HEK293T (cell line): Measurements from ENCODE around the gene EFCAB6.

Experiments
- CTCF ChIA-PET: fragments of 350-600 bp; formaldehyde crosslinking; extraction: SDS; loops from one replicate; lab custom pipeline; 2021; ENCODE audit warnings: antibody characterized with exemption, inconsistent platforms; lab: Yijun Ruan, JAX
- POLR2A ChIA-PET: fragments of 350-600 bp; formaldehyde crosslinking; extraction: SDS; loops from one replicate; lab custom pipeline; 2020; ENCODE audit warnings: antibody characterized with exemption, inconsistent platforms; lab: Yijun Ruan, JAX
- DNase-seq: peaks from one replicate; pipeline ENCODE4 v3.0.0; 2012; ENCODE audit warnings: mixed read lengths; ENCODE audit errors: extremely low spot score
- ARNT ChIP-seq: fragments of 450-650 bp; IDR thresholded peaks from 2 replicates; pipeline ENCODE4 v1.6.1; 2017; ENCODE audit warnings: mild to moderate bottlenecking
- BHLHE40 ChIP-seq: fragments of 450-650 bp; IDR thresholded peaks from 2 replicates; pipeline ENCODE4 v1.6.1; 2016; ENCODE audit warnings: mild to moderate bottlenecking, moderate library complexity, borderline replicate concordance
- CTBP1 ChIP-seq: fragments of 450-650 bp; IDR thresholded peaks from 2 replicates; pipeline ENCODE4 v1.6.1; 2016; ENCODE audit warnings: borderline replicate concordance
- ELF4 ChIP-seq: fragments of 450-650 bp; IDR thresholded peaks from 2 replicates; pipeline ENCODE4 v1.6.1; 2017; ENCODE audit warnings: antibody characterized with exemption
- FOXA1 ChIP-seq: fragments of 450-650 bp; IDR thresholded peaks from 2 replicates; pipeline ENCODE4 v1.6.1; 2016; ENCODE audit warnings: mild to moderate bottlenecking
- FOXK2 ChIP-seq: fragments of 450-650 bp; IDR thresholded peaks from 2 replicates; pipeline ENCODE4 v1.6.1; 2016; ENCODE audit warnings: mild to moderate bottlenecking
- FOXM1 ChIP-seq: fragments of 450-650 bp; IDR thresholded peaks from 2 replicates; pipeline ENCODE4 v1.6.1; 2017; ENCODE audit warnings: mild to moderate bottlenecking, borderline replicate concordance
- HDGF ChIP-seq: fragments of 450-650 bp; IDR thresholded peaks from 2 replicates; pipeline ENCODE4 v1.6.1; 2017; ENCODE audit warnings: antibody characterized with exemption, borderline replicate concordance
- L3MBTL2 ChIP-seq: fragments of 450-650 bp; conservative IDR thresholded peaks from 2 replicates; pipeline ENCODE4 v1.6.1; 2016; ENCODE audit warnings: mild to moderate bottlenecking
- LEF1 ChIP-seq: fragments of 450-650 bp; IDR thresholded peaks from 2 replicates; pipeline ENCODE4 v1.6.1; 2017; ENCODE audit warnings: mild to moderate bottlenecking, borderline replicate concordance
- NFRKB ChIP-seq: fragments of 450-650 bp; IDR thresholded peaks from 2 replicates; pipeline ENCODE4 v1.6.1; 2016; ENCODE audit warnings: mild to moderate bottlenecking, moderate library complexity
- SP1 ChIP-seq: fragments of 450-650 bp; IDR thresholded peaks from 2 replicates; pipeline ENCODE4 v1.6.1; 2017
- SUZ12 ChIP-seq: fragments of 450-650 bp; IDR thresholded peaks from 2 replicates; pipeline ENCODE4 v1.6.1; 2016; ENCODE audit warnings: mild to moderate bottlenecking
- TARDBP ChIP-seq: fragments of 450-650 bp; IDR thresholded peaks from 2 replicates; pipeline ENCODE4 v1.6.1; 2016
- ZNF384 ChIP-seq: fragments of 450-650 bp; IDR thresholded peaks from 2 replicates; pipeline ENCODE4 v1.6.1; 2016
- TF ChIP-seq, protein P1 (sequence below): fragments of 450-650 bp; IDR thresholded peaks from 2 replicates; pipeline ENCODE4 v1.6.1; 2016

EFCAB6 gene

DNA sequence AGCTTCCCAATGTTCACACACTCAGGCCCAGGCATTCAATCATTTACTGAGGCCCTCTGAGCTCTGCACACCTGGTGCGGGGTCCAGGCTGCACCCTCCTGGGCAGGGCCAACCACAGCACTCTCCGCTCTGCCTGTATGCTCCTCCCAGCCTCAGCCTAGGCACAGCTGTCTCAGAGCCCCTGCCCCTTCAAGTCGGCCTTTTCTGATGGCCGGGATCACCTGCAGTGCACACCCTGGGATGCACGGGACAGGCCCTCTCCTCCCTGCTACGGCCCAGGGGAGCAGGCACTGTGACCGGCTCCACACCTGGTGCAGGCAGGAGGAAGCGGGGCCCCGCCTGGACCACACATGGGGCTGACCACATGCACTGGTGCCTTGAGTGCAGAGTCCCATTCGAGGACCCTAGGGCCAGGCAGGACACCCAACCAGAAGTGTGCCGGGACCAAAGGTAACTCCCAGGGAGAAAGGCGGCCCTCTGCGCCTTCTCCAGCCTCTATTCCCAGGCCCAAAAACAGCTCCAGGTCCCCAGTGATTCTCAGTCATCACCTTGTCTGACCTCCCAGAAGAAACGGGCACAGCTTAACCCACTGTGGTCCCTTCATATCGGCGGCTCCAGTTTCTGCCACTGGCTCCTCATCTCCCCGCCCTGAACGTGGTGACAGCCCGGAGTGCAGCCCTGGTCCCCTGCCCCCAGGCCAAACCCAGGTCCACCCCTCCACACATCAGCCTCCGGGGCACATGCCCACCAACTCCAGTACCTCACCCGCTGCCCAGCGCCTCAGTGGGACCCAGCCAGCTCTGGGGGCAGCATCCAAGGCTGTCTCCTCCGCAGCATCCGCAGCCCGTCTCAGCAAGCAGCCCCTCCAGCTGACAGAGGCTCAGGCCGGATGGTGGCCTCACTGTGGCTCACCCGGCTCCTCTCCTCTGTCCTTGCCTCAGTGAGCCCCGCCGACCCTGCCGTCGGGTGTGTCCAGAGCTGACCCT is 32.7 kb upstream of the EFCAB6 start:
- TF ChIP-seq TARDBP = no peak
- TF ChIP-seq FOXK2 = no peak
- no peak for TF ChIP-seq FOXA1
- TF ChIP-seq ARNT = no peak
- TF ChIP-seq CTBP1 = no peak
- no peak for DNase-seq
- CTCF ChIA-PET = no interaction called here
- POLR2A ChIA-PET = interaction anchor here (1.0 kb wide), 1 partner anchor 7 kb away, joined by 3 read pairs; no protein-coding TSS in a partner anchor

DNA sequence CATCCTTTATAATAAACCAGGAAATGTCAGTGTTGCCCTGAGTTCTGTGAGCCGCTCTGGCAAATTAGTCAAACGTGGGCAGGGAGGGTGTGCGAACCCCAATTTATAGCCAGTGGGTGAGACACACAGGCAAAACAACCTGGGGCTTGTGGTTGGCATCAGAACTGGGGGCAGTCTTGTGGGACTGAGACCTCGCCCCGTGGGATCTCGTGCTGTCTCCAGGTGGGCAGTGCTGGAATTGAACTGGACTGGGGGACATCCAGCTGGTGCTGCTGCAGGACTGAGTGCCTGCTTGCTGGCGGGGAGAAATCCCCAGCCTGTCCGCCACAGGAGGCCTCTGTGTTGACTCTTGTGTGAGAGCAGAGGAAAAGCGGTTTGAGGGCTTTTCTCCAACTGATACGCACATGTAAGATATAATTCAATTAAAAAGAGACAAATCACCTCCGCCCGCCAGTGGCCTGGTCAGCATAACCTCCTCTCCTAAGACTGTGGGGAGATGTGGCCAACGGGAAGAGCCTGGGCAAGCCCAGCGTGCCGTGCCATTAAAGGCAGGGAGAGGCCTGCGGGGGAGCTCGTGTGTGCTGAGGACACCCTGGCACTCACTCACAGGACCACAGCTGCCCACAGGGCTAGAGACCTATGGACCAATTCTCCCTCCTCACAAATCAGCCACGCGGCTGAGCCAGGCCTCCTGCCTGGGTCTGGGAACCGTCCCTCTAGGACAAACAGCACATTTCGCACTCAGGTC is 31.9 kb upstream of the EFCAB6 start:
- CTCF ChIA-PET = no interaction called here
- TF ChIP-seq FOXM1 (no peak), LEF1 (no peak), BHLHE40 (no peak), SP1 (no peak), ARNT (no peak), CTBP1 (no peak), ELF4 (no peak), TARDBP (no peak), ZNF384 (no peak), HDGF (no peak), NFRKB (no peak), FOXA1 (no peak), FOXK2 (no peak), L3MBTL2 (no peak)
- no peak for DNase-seq
- POLR2A ChIA-PET = interaction anchor here (1.0 kb wide), 2 partner anchors 8 to 19 kb away, joined by 3 read pairs; partner anchors contain the start of gene SULT4A1

DNA sequence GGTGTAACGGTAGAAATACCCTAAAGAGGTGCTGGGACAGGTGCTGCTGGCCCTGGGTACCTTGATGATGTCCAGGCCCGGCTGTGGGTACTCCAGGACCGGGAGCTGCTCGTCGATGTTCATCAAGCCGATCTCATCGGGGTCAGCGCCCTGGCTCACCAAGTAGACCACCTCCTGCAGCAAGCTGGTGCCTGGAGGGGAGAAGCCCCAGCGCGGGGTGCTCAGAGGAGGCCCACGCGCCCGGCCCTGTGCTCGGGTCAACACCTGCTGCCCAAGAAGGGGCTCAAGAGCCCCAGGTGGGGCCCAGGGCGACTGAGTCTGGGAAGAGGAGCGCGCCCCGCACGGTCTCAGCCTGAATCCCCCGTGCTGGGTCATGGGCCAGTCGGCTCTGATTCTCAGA is 29.6 kb upstream of the EFCAB6 start:
- CTCF ChIA-PET = no interaction called here
- no peak for DNase-seq
- POLR2A ChIA-PET = no interaction called here
- TF ChIP-seq FOXA1 (no peak), BHLHE40 (no peak), NFRKB (no peak), SP1 (no peak)

DNA sequence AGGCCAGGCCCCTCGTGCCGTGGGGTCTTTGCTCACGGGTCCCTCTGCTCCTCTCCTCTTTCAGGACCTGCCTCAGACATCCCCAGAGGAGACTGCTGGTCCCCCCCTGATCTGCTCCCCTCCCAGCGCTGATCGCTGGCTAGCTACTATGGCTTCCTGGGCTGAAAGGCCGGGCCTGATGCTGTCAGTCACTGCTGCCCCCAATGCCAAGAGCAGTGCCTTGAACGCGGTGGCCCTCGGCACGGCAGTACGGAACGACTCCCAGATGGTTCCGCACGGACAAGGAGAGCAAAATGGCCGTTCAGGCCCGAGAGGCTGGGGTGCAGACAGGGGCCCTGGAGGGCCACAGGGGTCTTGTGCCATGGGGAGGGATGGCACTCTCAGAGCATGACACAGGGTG is 28.7 kb upstream of the EFCAB6 start:
- TF ChIP-seq, protein P1, sequence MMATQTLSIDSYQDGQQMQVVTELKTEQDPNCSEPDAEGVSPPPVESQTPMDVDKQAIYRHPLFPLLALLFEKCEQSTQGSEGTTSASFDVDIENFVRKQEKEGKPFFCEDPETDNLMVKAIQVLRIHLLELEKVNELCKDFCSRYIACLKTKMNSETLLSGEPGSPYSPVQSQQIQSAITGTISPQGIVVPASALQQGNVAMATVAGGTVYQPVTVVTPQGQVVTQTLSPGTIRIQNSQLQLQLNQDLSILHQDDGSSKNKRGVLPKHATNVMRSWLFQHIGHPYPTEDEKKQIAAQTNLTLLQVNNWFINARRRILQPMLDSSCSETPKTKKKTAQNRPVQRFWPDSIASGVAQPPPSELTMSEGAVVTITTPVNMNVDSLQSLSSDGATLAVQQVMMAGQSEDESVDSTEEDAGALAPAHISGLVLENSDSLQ = no peak
- no peak for TF ChIP-seq FOXK2
- TF ChIP-seq SUZ12 = no peak
- TF ChIP-seq NFRKB = no peak
- no peak for TF ChIP-seq LEF1
- no peak for TF ChIP-seq CTBP1
- TF ChIP-seq SP1 = no peak
- no peak for TF ChIP-seq TARDBP
- TF ChIP-seq FOXM1 = no peak
- no peak for TF ChIP-seq FOXA1
- no peak for TF ChIP-seq ZNF384
- TF ChIP-seq L3MBTL2 = no peak
- TF ChIP-seq ELF4 = no peak
- TF ChIP-seq BHLHE40 = no peak
- no peak for TF ChIP-seq HDGF
- TF ChIP-seq ARNT = no peak
- ChIA-PET CTCF (no interaction called here), POLR2A (no interaction called here)
- no peak for DNase-seq

DNA sequence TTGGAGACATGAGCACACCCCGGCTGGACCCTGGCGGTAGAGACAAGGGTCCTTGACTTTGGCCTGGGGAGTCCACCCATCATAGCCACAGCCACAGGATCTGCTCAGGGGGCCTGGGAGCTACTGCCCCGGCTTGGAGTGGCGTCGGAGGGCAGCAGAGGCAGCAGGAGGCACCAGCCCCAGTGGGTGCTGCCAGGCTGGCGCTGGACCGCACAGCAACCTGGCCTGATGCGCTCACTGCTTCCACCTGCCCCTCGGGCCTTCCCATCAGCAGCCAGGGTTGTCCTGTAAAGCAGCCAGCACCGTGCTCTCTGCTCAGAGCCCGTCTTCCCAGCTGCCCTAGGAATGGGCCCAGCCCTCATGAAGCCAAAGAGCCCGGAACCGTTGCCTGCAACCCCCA is 28.3 kb upstream of the EFCAB6 start:
- CTCF ChIA-PET = no interaction called here
- no peak for TF ChIP-seq FOXM1
- no peak for TF ChIP-seq LEF1
- no peak for TF ChIP-seq ARNT
- TF ChIP-seq ZNF384 = no peak
- TF ChIP-seq FOXK2 = no peak
- TF ChIP-seq SUZ12 = no peak
- TF ChIP-seq, protein P1 = no peak
- TF ChIP-seq CTBP1 = no peak
- TF ChIP-seq TARDBP = no peak
- no peak for TF ChIP-seq ELF4
- no peak for TF ChIP-seq HDGF
- no peak for TF ChIP-seq NFRKB
- no peak for TF ChIP-seq FOXA1
- TF ChIP-seq SP1 = no peak
- no peak for TF ChIP-seq L3MBTL2
- no peak for TF ChIP-seq BHLHE40

DNA sequence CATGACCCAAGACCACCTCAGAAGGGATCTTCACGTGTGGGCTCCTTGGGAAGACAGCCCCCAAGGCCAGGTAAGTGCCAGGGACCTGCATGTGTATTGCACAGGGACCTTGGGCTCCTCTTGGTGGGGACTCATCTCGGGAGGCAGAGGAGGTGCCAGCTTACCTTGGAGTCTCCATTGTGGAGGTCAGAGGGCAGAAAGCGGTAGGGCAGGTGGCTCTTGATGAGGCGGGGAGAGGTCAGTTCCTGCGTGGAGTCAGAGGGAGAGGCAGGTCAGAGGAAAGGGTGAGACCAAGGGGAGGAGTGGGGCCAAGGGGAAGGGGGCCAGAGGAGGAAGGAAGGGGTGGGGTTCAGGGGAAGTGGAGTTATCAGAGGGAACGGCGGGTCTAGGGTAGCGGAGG is 27.7 kb upstream of the EFCAB6 start:
- ChIA-PET CTCF (no interaction called here), POLR2A (no interaction called here)
- no peak for TF ChIP-seq SUZ12
- TF ChIP-seq ZNF384 = no peak
- no peak for TF ChIP-seq FOXK2
- TF ChIP-seq NFRKB = no peak
- TF ChIP-seq SP1 = no peak
- TF ChIP-seq ARNT = no peak
- no peak for TF ChIP-seq L3MBTL2
- TF ChIP-seq ELF4 = no peak
- no peak for DNase-seq

More for the DNA sequence above, 28.3 kb upstream of the EFCAB6 start:
- POLR2A ChIA-PET = no interaction called here
- DNase-seq = no peak
